ENCODE measurements around the gene SLC17A6.

The SLC17A6 gene

GRCh38 chr11:22337596-22338485 is at the start of gene SLC17A6:
Gene SLC17A6, plus strand, starts transcription at chr11:22338381. Its CDS starts 153 bp downstream, at chr11:22338534.
- DNase-seq = no peak

DNA sequence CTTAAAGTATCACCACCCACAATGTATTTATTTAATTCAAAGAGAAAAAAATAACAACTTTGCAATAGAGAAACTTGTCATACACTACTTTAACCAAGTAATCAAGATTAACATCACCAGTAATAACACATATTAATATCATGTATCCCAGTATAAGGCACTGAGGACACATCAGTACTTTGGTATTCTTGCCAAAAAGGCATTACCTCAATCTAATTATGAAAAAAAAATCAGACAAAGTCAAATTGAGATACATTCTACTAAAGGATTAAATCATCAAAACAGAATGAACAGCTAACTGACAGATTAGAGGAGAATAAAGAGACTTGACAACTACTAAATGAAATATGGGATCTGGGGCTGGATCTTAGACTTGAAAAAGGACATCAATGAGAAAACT is 35.8 kb upstream of the SLC17A6 start:
- no peak for DNase-seq

- no peak for DNase-seq
Measured at GRCh38 chr11:22304337-22304961, 33.7 kb upstream of the SLC17A6 start.

DNA sequence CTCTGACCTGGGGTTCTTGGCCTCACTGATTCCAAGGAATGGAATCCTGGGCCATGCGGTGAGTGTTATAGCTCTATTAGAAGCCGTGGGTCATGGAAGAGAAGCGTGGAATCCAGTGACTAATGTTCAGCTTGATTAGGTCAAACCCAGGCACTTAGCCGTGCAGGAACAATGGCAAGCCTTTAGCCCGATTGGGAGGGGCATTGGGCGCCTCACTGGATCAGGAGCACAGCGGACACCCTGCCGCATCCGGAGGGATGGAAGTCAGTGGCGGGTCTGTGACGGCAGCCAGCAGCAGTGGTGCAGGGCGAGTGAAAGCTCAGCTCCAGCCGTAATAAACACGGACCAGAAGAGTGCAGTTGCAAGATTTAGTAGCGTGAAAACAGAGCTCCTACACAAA is 20.5 kb upstream of the SLC17A6 start:
- DNase-seq = no peak

DNA sequence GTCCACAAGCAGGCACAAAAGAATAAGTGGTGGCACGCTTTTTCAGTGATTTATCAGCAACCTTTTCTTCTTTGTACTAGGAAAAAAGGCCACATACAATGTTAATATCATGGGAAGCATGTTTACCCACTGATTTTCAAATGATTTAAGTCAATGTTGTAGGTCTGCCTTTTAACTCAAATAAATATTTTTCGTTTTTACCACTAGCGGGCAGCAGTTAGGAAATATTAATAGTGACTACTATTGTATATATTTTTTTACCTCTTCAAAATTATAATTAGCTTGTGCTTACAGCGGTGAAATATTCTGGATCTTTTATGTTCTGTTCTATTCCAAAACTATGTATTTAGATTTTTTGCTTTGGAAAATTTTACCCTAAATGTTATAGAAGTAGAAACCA is 6.4 kb upstream of the SLC17A6 start:
- DNase-seq = no peak

GRCh38 chr11:22336587-22336986 is 1.6 kb upstream of the SLC17A6 start:
- no peak for DNase-seq

- no peak for DNase-seq
Measured at GRCh38 chr11:22339611-22340010, 1.4 kb downstream of the SLC17A6 start.

- DNase-seq = no peak
Measured at GRCh38 chr11:22340235-22340634, 2.1 kb downstream of the SLC17A6 start.

- DNase-seq = no peak
Measured at GRCh38 chr11:22340701-22341587, 2.8 kb downstream of the SLC17A6 start.

GRCh38 chr11:22341588-22341931 is 3.4 kb downstream of the SLC17A6 start:
- DNase-seq = no peak

DNA sequence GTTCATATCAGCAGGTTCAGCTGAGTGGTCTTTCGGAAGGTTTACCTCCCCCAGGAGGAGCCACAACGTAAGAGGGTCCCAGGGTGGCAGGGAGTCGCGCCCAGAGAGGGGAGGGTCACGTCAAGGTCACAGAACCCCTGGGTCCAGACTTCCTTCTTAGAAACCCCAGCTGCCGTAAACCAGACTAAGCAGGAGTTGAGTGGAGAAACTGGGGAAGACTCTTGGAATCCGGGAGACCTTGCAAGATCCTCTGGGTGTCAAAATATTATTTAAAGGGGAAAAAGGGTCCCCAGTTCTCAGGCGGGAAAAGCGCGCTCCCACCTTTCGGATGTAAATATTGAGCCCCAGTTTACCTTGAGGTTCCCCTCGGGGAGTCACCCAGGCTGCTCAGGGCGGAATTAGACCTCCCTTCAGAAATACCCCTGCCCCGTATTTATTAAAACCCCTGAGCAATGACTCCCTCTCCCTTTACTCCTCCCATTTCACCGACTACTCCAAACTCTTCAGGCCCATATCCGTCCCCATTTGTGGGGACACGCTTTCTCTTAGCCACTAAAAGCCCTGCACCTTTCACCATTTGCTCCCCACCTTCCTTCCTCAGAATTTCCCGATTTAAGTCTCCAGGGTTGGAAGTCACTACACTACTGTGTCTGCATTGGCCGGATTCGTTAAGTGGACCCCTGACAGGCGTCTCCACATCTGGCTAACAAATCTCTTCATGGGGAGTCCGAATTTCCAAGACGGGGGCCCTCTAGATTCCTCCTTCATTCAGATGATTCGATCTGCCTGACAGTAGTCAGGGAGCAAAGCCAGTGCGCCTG is 4.2 kb downstream of the SLC17A6 start:
- DNase-seq = no peak

- DNase-seq = no peak
Measured at GRCh38 chr11:22343032-22343324, 4.8 kb downstream of the SLC17A6 start.

DNA sequence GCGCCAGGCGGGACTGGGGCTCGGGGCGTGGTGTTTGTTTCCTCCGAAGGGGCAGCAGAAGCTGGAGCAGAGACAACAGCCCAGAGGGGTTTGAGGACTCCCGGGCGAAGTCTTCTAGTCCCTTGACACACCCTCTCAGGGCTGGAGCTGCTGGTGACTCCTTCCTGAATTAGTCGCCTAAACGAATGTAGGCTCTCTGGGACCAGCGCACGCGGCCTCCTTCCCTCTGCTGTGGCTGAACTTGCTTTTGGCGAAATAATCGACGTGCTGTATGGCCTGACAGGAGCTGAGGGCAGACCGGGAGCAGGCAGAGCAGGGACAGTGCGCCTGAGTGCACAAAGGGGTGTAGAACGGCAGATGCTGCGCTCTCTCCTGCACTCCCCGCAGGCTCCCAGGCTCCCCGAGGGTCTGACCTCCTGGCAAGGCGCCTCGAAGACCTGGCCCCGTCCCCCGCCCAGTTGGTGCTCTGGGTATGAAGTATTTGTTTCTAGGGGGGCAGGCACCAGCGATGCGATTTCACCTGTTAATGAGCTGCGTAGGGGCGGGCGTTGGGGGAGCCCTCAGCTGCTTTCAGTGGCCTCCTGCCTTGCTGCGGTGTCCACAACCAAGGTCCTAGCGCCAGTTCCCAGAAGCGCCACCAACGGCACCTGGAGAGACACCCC is 5.3 kb downstream of the SLC17A6 start:
- no peak for DNase-seq

GRCh38 chr11:22344081-22344480 is 5.9 kb downstream of the SLC17A6 start:
- no peak for DNase-seq

- DNase-seq = no peak
Measured at GRCh38 chr11:22346282-22346681, 8.1 kb downstream of the SLC17A6 start.

DNA sequence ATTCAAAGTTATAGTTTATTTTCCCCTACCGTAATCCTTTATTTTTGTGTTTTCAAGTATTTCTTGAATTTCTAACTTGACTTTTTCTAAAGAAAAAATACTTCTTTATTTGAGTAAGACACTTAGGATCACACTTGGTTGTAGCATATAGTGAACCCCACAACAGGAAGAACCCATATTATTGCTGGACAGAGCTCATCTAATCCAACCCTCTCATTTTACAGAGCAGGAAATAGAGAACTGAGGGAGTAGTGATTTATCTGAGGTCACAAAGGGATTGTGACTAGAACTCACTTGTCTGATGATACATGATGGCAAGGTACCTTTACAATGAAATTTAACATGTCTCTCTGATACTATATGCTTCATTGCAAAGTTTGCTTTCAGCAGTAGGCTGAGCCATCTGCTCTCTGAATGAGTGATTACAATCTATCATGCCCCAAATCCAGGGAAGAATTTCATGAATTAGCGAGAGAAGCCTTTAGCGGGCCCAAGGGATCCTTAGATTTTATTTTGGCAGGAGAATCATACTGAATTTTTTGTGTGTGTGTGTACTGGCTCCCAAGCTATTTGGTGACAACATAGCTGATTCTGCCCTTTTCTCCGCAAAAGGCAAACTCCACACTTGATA is 9.8 kb downstream of the SLC17A6 start:
- no peak for DNase-seq

- DNase-seq = no peak
Measured at GRCh38 chr11:22349491-22349890, 11.3 kb downstream of the SLC17A6 start.

- no peak for DNase-seq
Measured at GRCh38 chr11:22359295-22359694, 21.1 kb downstream of the SLC17A6 start.

- no peak for DNase-seq
Measured at GRCh38 chr11:22371160-22371559, 33.0 kb downstream of the SLC17A6 start.

GRCh38 chr11:22387126-22387525 is 48.9 kb downstream of the SLC17A6 start:
- no peak for DNase-seq

- DNase-seq = no peak
Measured at GRCh38 chr11:22389526-22390282, 51.5 kb downstream of the SLC17A6 start.

Data from stimulated activated CD4-positive, alpha-beta T cell treated with anti-CD3 and anti-CD28 coated beads, Interleukin-1b, Interleukin-23, amount 100 ng/mL, for 48 hours (primary cell).